WI38 (cell line): Measurements from ENCODE around the gene PTPRA.

Source experiments
- H3K4me3 ChIP-seq: 2 replicates; pipeline ENCODE4 v1.5.1; 2011; ENCODE audit warnings: low read depth, mild to moderate bottlenecking, control low read depth, low read length
- TF ChIP-seq, protein P1 (sequence below): IDR thresholded peaks from 2 replicates; pipeline ENCODE4 v1.5.1; 2012; ENCODE audit warnings: low read depth, mild to moderate bottlenecking, control low read depth, low read length

PTPRA gene

DNA sequence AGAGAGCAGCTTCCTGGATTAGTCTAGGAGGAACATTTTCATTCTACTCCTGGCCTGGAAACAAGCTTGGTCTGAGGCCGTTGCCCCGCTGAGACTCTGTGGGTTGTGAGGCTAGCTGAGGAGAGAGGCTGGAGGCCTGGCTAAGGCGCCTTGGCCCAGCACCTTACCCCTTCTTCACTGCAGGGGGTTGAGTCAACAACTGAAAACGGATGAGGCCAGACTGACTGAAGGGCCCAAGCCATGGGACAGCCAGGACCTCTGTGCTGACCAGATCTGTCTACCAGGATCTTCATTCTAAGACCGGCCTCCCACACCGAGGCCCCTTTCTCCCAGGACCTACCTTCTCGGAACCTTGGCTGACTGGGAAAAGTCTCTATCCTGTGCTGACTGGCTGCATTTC is 214.8 kb downstream of the PTPRA start:
- TF ChIP-seq, protein P1, sequence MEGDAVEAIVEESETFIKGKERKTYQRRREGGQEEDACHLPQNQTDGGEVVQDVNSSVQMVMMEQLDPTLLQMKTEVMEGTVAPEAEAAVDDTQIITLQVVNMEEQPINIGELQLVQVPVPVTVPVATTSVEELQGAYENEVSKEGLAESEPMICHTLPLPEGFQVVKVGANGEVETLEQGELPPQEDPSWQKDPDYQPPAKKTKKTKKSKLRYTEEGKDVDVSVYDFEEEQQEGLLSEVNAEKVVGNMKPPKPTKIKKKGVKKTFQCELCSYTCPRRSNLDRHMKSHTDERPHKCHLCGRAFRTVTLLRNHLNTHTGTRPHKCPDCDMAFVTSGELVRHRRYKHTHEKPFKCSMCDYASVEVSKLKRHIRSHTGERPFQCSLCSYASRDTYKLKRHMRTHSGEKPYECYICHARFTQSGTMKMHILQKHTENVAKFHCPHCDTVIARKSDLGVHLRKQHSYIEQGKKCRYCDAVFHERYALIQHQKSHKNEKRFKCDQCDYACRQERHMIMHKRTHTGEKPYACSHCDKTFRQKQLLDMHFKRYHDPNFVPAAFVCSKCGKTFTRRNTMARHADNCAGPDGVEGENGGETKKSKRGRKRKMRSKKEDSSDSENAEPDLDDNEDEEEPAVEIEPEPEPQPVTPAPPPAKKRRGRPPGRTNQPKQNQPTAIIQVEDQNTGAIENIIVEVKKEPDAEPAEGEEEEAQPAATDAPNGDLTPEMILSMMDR = no peak
- no peak overlapping the region for H3K4me3 ChIP-seq
